ENCODE measurements around the gene FKBP1A. TPM values are rescaled to one million over a fixed set of nuclear protein-coding genes. Genes with fewer than 3 reads are reported as not detected.

The FKBP1A gene
- total and polyA plus RNA-seq, 2 of the 4 experiments (the other 2 are of a cell fraction), result 120 to 528 TPM

GRCh38 chr20:1371202-1371782, 21.6 kb downstream of the FKBP1A start:
- Histone ChIP-seq H4K91ac (ENCODE audit: insufficient read depth, low read depth, low read length) (no peak overlapping the region), H3K18ac (ENCODE audit: low read depth, low read length) (peak overlapping the region; percentile 11; the same call in 1 of the 2 replicates), H4K20me1 (ENCODE audit: insufficient read depth, low read length) (peaks cover 61% of the 10 kb centered on the region), H3K27ac (ENCODE audit: insufficient read depth, low read length) (peak overlapping the region; percentile 15; the same call in 1 of the 2 replicates), H2AK5ac (ENCODE audit: low read depth, low read length) (0 out of 2 replicates have a peak overlapping the region, but pooled peaks have one; percentile 4), H2BK5ac (ENCODE audit: low read depth, low read length, poor library complexity, severe bottlenecking) (peak overlapping the region; percentile 39), H2BK120ac (ENCODE audit: low read depth, low read length) (no peak overlapping the region), H3K4me3 (ENCODE audit: insufficient read depth, low read depth, low read length) (no peak overlapping the region), H3K14ac (replicated peaks; ENCODE audit: low read depth, low read length) (no peak overlapping the region), H4K8ac (ENCODE audit: low read depth in 2 of 2, low read length in 2 of 2) (no peak overlapping the region), H3K9me1 (ENCODE audit: insufficient read depth, low read length) (peaks cover 48% of the 10 kb centered on the region), H3K27me3 (ENCODE audit: control insufficient read depth, insufficient read depth, low read length) (no peaks in the 10 kb centered on the region), H4K5ac (ENCODE audit: low read depth, low read length) (no peak overlapping the region), H3K23ac (ENCODE audit: low read depth, low read length) (no peak overlapping the region), H3K9ac (ENCODE audit: low read depth, low read length) (no peak overlapping the region), H2BK20ac (ENCODE audit: low read depth, low read length) (peak overlapping the region; percentile 2; the same call in 1 of the 2 replicates), H3K4me1 (ENCODE audit: control insufficient read depth, insufficient read depth, low read length) (peaks cover 28% of the 10 kb centered on the region), H3K36me3 (ENCODE audit: control insufficient read depth, insufficient read depth, low read length) (peaks cover 24% of the 10 kb centered on the region), H3K9me3 (ENCODE audit: control insufficient read depth, insufficient read depth, low read length) (no peaks in the 10 kb centered on the region), H2BK15ac (ENCODE audit: low read depth, low read length) (no peak overlapping the region), H3K4ac (ENCODE audit: low read depth, low read length) (peak overlapping the region; percentile 51), H3K79me1 (ENCODE audit: low read depth in 1 of 2, low read length in 2 of 2) (peaks cover 39 to 87% of the 10 kb centered on the region in 2 experiments), H2AK9ac (replicated peaks; ENCODE audit: low read depth, low read length, poor library complexity) (no peak overlapping the region), H2AFZ (replicated peaks; ENCODE audit: low read length, poor library complexity) (no peak overlapping the region), H3K56ac (ENCODE audit: extremely low read depth, insufficient read depth, low read length) (no peak overlapping the region), H3K4me2 (ENCODE audit: low read depth, low read length) (no peak overlapping the region)
- ATAC-seq (ENCODE audit: low read depth) (no peak), DNase-seq (no peak)
- WGBS, 2 experiments (ENCODE audit: extremely low coverage in 2 of 2, insufficient read length in 1 of 2), result no CpG with 5 or more reads among the region's 3 CpGs
- in situ Hi-C loops (cut with MboI; ENCODE audit: low sequenced_read_pairs), result no loop called here
- intact Hi-C loops (cut with micrococcal nuclease), result loop anchor here (5.0 kb wide), 1 partner anchor 66 kb away; no protein-coding TSS in a partner anchor
- TF ChIP-seq MXI1 (IDR thresholded peaks at IDR 0.05; ENCODE audit: borderline replicate concordance, low read depth, low read length) (no peak), CEBPB (IDR thresholded peaks at IDR 0.05; ENCODE audit: low read depth, low read length) (peak; percentile 85), RAD21 (IDR thresholded peaks at IDR 0.05; ENCODE audit: low read length) (no peak)
- no TSS peak for BruUV-seq (replicated peaks)
- ChIA-PET POLR2A (ENCODE audit: unreplicated experiment) (no interaction called here), CTCF (interaction anchor here (0.9 to 1.0 kb wide), 2 partner anchors 27 to 141 kb away, joined by 3 read pairs; no protein-coding TSS in a partner anchor)
- dilution Hi-C loops (cut with HindIII; ENCODE audit: low sequenced_read_pairs, unreplicated experiment), result no loop called here
